ENCODE measurements around the gene CHCHD6. TPM values are rescaled to one million over a fixed set of nuclear protein-coding genes. Genes with fewer than 3 reads are reported as not detected.

Gene CHCHD6
- total RNA-seq, 6 experiments from 2014 or later: 1.7 to 5.3 (median 4.2) TPM

DNA sequence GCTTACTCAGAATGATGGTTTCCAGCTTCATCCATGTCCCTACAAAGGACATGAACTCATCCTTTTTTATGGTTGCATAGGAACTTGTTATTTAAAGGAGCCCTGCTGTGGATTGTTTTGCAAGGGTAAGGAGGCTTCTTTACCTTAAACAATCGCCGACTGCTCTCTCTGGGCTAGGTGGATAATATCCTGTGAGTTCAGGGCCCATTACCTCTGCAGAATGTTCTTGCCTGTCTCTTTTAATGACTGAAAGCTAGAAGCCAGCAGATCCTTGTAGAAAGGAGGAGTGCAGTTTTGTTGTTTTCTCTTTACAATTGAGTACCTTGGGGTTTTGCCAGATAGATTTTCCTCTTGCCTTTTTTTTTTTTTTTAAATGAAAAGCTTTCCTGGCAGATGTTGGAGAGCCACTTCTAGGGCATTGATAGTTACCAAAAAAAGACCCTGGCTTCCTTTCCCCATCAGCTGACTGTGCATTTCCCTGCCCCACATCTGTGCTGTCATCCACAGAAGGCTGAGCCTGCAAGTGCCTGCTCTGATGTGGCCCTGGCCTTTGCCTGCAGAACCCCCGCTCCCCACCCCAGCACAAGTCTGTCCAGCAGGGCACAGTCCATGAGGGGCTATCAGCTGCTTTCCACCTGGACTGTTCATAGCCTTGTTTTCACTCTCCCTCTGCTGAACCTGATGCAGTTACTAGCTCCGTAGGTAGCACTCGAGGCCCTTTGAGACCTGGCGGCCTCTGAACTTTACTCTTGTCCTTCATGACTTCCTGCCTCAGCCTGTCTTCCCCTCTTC lies 113.1 kb downstream of the CHCHD6 start:
- intact Hi-C loops (cut with DNase I): no loop called here
- Histone ChIP-seq H3K27ac (no peak overlapping the region), H3K27me3 (no peaks in the 10 kb centered on the region), H3K4me3 (no peak overlapping the region), H3K36me3 (no peaks in the 10 kb centered on the region), H3K9me3 (no peaks in the 10 kb centered on the region), H3K4me1 (no peaks in the 10 kb centered on the region)
- TF ChIP-seq CTCF (IDR thresholded peaks at IDR 0.05) (no peak), POLR2A (IDR thresholded peaks at IDR 0.05) (no peak)
- 69% methylated on average over 5 of the region's 6 CpGs for WGBS (ENCODE audit: insufficient coverage, low coverage, low lambda C conversion rate, missing lambda C conversion rate)
- peak in 2 of 4 donors; percentile 28 to 31 for ATAC-seq
- no peak for DNase-seq

- no peaks in the 10 kb centered on the region for H3K27me3 ChIP-seq
- no peak overlapping the region for H3K27ac ChIP-seq
- H3K4me1 ChIP-seq: no peaks in the 10 kb centered on the region
- H3K36me3 ChIP-seq: no peaks in the 10 kb centered on the region
- ATAC-seq: no peak
- no peaks in the 10 kb centered on the region for H3K9me3 ChIP-seq
- H3K4me3 ChIP-seq: no peak overlapping the region
- no peak for DNase-seq
- TF ChIP-seq CTCF (IDR thresholded peaks at IDR 0.05) (no peak), POLR2A (IDR thresholded peaks at IDR 0.05) (no peak)
- intact Hi-C loops (cut with DNase I): no loop called here
- WGBS (ENCODE audit: insufficient coverage, low coverage, low lambda C conversion rate, missing lambda C conversion rate): 100% methylated on average over 1 of the region's 1 CpG
Observed at GRCh38 chr3:126817781-126818180, 113.7 kb downstream of the CHCHD6 start.

GRCh38 chr3:126818400-126819095 lies 114.5 kb downstream of the CHCHD6 start:
- H3K4me3 ChIP-seq: no peak overlapping the region
- ATAC-seq: no peak
- no peak for DNase-seq
- H3K36me3 ChIP-seq: no peaks in the 10 kb centered on the region
- no peak overlapping the region for H3K27ac ChIP-seq
- WGBS (ENCODE audit: insufficient coverage, low coverage, low lambda C conversion rate, missing lambda C conversion rate): 96% methylated on average over 5 of the region's 8 CpGs
- TF ChIP-seq POLR2A (IDR thresholded peaks at IDR 0.05): no peak
- TF ChIP-seq CTCF (IDR thresholded peaks at IDR 0.05): no peak
- intact Hi-C loops (cut with DNase I): no loop called here
- no peaks in the 10 kb centered on the region for H3K9me3 ChIP-seq
- no peaks in the 10 kb centered on the region for H3K27me3 ChIP-seq
- no peaks in the 10 kb centered on the region for H3K4me1 ChIP-seq

DNA sequence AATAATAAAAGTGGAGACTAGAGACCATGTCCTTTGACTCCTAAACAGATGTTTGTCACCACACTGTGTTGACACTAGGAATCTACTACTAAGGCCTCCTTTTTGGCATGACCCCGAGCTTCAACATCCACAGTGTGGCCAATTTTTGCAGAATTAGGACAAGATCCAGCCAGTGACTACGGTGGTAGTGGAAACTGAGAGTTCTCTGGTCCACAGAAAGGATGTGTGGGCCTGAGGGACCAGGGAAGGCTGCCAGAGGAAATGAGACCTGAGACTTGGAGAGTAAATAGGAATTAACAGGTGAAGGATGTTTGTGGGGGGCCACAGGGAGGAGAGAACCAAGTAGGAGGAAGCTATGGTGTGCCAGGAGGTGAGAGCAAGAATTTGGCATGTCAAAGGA lies 122.7 kb downstream of the CHCHD6 start:
- TF ChIP-seq POLR2A (IDR thresholded peaks at IDR 0.05) (no peak), CTCF (IDR thresholded peaks at IDR 0.05) (no peak)
- Histone ChIP-seq H3K4me3 (no peak overlapping the region), H3K4me1 (no peaks in the 10 kb centered on the region), H3K36me3 (no peaks in the 10 kb centered on the region), H3K27ac (no peak overlapping the region), H3K27me3 (no peaks in the 10 kb centered on the region), H3K9me3 (no peaks in the 10 kb centered on the region)
- WGBS (ENCODE audit: insufficient coverage, low coverage, low lambda C conversion rate, missing lambda C conversion rate): 69% methylated on average over 2 of the region's 2 CpGs
- intact Hi-C loops (cut with DNase I): no loop called here
- no peak for ATAC-seq
- no peak for DNase-seq

Data from right lobe of liver (tissue), 6 donors.